ENCODE measurements around the gene HOXD10. TPM values are rescaled to one million over a fixed set of nuclear protein-coding genes. Genes with fewer than 3 reads are reported as not detected.

HOXD10 gene
- total RNA-seq, 2 donors from 2014 or later = not detected

DNA sequence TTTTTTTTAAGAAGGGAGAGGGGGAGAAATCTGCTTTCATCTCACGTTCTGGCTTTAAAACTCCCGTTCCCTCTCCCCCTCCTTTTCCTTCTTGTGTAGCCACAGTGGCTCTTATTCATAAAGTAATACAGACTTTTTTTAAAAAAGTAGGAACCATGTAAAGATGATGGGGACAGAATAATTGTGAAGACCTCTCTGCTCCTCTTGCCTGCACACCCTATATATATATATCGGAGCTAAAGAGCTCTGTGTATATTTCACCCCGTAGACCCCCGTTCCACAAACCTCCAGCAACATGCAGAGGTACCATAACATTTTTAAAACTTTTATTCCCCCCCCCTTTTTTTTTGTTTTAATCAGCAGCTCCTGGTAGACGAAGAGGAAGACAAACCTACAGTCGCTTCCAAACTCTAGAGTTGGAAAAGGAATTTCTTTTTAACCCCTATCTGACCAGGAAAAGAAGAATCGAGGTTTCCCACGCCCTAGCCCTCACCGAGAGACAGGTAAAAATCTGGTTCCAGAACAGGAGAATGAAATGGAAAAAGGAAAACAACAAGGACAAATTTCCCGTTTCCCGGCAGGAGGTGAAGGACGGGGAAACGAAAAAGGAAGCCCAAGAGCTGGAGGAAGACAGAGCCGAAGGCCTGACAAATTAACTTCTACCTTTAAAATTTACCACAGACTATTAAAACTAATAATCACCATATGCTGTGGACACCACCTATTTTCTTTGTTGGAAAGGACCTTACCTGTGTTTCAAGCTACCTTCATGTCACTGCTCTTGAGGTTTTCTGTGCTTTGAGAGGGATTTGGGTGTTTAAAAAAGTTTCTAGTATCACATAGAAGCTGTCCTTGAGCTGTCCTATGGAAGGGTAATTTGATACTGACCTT is 14.6 kb downstream of the HOXD10 start:
- ATAC-seq (no peak), DNase-seq (ENCODE audit: low spot score in 2 of 2) (no peak)
- H3K27ac Mint-ChIP-seq = peak overlapping the region in 1 of 2 donors; percentile 83
- H3K36me3 Mint-ChIP-seq = peaks cover 8 to 33% of the 10 kb centered on the region in 2 donors
- no peaks in the 10 kb centered on the region for H3K9me3 Mint-ChIP-seq

DNA sequence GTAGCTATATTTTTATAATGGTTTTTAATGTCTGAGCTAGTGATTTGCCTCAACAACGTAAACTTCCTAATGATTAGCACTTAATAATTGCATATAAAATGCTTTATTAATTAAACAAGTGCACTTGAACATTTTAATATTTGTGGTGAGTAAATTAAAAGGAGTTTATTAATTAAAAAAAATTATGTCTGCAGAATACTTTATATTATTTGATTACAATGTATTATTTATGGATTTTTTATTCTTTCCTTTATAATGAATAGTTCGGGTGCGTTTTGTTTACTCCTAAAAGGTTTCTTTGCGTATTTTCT is 15.2 kb downstream of the HOXD10 start:
- ATAC-seq (no peak), DNase-seq (ENCODE audit: low spot score in 2 of 2) (no peak)
- H3K36me3 Mint-ChIP-seq = peaks cover 8 to 33% of the 10 kb centered on the region in 2 donors
- no peak overlapping the region for H3K27ac Mint-ChIP-seq
- no peaks in the 10 kb centered on the region for H3K9me3 Mint-ChIP-seq

DNA sequence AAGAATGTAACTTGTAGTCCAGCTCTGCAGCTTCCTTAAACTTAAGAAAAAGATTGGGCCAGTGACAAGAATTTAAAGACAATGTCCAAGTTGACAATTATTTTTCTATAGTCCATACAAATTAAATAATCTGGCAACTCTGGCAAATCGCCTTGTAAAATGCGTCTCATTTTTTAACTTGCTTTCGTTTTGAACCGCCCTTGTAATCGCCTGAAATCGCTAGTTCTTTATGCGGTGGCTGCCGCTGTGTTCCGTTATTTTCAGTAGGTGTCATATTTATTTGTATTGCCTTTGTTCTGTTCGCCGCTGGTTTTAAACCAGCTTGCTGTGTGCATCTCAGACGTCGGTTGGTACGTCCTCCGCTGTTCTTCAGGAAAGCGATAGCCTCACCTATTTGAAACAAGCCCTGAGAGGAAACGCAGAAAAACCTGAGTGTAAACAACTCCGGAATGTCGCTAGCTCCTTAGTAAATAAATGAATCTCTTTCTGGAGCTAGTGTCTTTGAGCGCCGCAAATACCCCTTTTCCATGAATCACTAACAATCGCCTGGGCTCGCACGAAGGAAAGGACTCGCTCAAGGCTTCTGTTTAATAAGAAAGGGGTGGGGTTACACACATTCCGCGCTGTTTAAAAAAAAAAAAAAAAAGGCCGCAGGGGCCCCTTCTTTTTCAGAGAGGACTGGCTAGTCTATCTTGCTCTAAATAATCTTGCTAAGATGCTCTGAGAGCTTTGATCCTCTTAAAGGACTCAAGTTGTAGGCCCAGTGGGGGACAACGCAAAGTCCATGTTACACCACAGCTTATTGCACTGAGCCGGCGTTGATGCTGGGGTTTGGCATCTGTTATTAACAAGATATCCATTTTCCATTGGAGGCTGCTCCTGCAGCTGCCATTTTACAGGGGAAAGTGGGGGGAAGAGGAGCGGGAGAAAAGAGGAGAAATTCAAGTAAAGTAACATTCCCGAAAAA is 15.9 kb downstream of the HOXD10 start:
- Mint-ChIP-seq H3K9me3 (no peaks in the 10 kb centered on the region), H3K36me3 (peaks cover 8 to 34% of the 10 kb centered on the region in 2 donors), H3K27ac (no peak overlapping the region)
- DNase-seq (ENCODE audit: low spot score in 2 of 2) = no peak
- no peak for ATAC-seq

DNA sequence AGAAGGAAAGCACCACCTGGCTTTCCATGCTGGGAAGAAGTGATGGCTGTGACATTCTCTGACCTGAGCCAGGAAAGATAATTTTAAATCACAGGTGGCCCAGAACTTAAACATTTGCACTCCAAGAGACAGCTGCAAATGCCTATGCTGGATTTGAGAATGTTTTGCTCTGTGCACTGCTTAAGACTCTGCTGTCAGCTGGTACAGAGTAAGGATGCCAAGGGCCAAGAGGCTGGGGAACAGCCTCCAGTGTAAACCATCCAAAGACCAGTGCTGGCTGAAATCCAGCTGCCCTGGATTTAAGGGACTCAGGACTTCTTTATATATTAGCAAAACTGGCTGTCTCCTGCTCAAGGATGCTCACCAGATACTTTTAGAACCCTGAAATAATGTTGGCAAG is 16.8 kb downstream of the HOXD10 start:
- Mint-ChIP-seq H3K27ac (no peak overlapping the region), H3K36me3 (peaks cover 14 to 38% of the 10 kb centered on the region in 2 donors), H3K9me3 (peaks cover 0 to 2% of the 10 kb centered on the region in 2 donors)
- no peak for ATAC-seq
- no peak for DNase-seq (ENCODE audit: low spot score in 2 of 2)

DNA sequence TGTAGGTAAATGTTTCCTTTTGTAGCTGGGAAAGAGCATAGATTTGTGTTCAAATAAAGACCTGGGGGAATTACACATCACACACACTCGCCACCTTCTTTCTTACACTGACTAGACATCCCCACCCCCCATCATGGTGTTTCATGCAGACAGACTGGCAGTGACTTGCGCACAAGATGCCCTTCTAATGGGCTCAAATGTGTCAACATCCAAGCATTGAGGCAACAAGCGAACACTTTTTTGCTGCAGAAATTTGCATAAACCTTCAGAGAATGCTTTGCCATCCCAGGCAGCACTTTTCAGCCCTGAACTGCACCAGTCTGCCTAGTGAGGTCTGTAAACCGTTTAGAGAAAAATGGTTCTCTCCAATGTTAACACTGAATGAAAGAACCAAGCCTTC is 17.5 kb downstream of the HOXD10 start:
- H3K27ac Mint-ChIP-seq = no peak overlapping the region
- peaks cover 0 to 3% of the 10 kb centered on the region in 2 donors for H3K9me3 Mint-ChIP-seq
- DNase-seq (ENCODE audit: low spot score in 2 of 2) (no peak), ATAC-seq (no peak)
- peaks cover 21 to 44% of the 10 kb centered on the region in 2 donors for H3K36me3 Mint-ChIP-seq

DNA sequence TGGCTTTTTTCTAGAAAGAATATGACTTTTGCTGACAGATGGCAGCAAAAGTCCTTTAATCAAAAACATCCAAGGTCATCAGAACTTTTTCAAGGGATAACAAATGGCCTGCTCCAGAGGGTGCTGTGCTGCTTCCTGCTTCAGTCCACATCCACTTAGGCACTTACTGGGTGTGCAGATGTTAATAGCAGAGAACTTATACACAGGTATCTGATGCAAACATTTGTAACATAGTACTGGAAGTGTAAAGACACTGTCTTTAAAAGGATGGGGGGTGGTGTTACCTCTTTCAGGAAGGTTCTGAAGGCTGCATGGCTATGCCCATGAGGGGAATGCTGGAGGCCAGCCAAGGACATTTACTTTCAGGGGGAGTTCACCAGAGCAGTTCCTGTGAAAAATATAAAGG is 18.5 kb downstream of the HOXD10 start:
- ATAC-seq (no peak), DNase-seq (ENCODE audit: low spot score in 2 of 2) (no peak)
- Mint-ChIP-seq H3K27ac (no peak overlapping the region), H3K36me3 (peaks cover 24 to 47% of the 10 kb centered on the region in 2 donors), H3K9me3 (peaks cover 0 to 3% of the 10 kb centered on the region in 2 donors)

DNA sequence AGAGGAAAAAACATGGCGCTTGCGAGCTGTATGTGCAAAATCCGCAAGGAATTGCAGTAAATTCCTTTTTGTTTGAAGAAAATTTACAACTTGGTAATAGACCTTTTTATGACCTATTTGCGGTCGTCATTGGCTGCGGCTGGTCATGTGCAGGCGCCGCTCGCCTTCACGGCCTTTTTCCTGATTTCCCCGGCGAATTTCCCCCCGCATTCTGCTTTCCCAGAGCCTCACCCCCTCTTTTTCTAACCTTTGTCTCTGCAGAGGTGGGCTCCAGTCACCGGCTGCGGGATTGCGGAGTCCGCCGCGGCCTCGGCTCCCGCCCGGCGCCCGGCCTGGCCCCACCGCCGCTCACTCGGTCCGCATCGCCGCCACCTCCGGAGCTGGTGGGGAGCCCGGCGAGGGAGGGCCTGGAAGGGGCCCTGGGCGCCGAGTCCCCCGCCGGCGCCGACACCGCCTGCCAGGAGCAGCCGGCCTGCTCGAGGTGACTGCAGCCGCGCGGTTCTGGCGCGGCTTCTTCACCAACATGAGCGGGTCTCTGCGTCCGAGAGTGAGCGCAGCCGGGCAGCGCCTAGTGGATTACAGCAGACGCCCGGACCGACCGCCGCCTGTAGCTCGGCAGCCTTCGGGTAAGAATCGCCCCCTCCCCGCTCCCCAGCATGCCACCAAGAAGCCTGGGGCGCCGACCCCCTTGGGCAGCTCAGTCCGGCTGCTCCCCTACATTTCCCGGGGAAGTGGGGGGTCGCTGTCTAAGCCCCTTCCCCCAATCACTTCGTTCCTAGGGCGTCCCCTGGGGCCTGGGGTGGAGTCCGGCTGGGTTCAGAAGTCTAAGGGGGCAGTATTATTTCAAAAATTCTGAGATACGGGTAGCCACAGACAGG is 20.0 kb downstream of the HOXD10 start:
- Mint-ChIP-seq H3K9me3 (peaks cover 0 to 3% of the 10 kb centered on the region in 2 donors), H3K27ac (no peak overlapping the region), H3K36me3 (peaks cover 24 to 55% of the 10 kb centered on the region in 2 donors)
- ATAC-seq (no peak), DNase-seq (ENCODE audit: low spot score in 2 of 2) (no peak)

GRCh38 chr2:176137252-176137580 is 20.6 kb downstream of the HOXD10 start:
- Mint-ChIP-seq H3K27ac (no peak overlapping the region), H3K36me3 (peaks cover 24 to 55% of the 10 kb centered on the region in 2 donors), H3K9me3 (peaks cover 0 to 3% of the 10 kb centered on the region in 2 donors)
- no peak for ATAC-seq
- no peak for DNase-seq (ENCODE audit: low spot score in 2 of 2)

DNA sequence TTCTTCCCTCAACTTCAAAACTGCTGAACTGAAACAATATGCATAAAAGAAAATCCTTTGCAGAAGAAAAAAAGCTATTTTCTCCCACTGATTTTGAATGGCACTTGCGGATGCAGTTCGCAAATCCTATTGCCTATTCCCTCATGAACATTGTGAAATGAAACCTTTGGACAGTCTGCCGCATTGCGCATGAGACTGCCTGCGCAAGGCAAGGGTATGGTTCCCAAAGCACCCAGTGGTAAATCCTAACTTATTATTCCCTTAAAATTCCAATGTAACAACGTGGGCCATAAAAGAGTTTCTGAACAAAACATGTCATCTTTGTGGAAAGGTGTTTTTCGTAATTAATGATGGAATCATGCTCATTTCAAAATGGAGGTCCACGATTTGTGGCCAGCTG is 21.3 kb downstream of the HOXD10 start:
- peaks cover 0 to 3% of the 10 kb centered on the region in 2 donors for H3K9me3 Mint-ChIP-seq
- H3K36me3 Mint-ChIP-seq = peaks cover 24 to 48% of the 10 kb centered on the region in 2 donors

GRCh38 chr2:176138526-176138922 is 21.9 kb downstream of the HOXD10 start:
- ATAC-seq (no peak), DNase-seq (ENCODE audit: low spot score in 2 of 2) (no peak)
- peaks cover 0 to 3% of the 10 kb centered on the region in 2 donors for H3K9me3 Mint-ChIP-seq
- H3K27ac Mint-ChIP-seq = no peak overlapping the region
- peaks cover 24 to 46% of the 10 kb centered on the region in 2 donors for H3K36me3 Mint-ChIP-seq

More for the DNA sequence above, 21.3 kb downstream of the HOXD10 start:
- no peak overlapping the region for H3K27ac Mint-ChIP-seq
- ATAC-seq (no peak), DNase-seq (ENCODE audit: low spot score in 2 of 2) (no peak)

- Mint-ChIP-seq H3K36me3 (peaks cover 24 to 44% of the 10 kb centered on the region in 2 donors), H3K9me3 (peaks cover 0 to 3% of the 10 kb centered on the region in 2 donors), H3K27ac (peak overlapping the region in 1 of 2 donors; percentile 55)
- ATAC-seq (no peak), DNase-seq (ENCODE audit: low spot score in 2 of 2) (no peak)
These were observed 22.5 kb downstream of the HOXD10 start for GRCh38 chr2:176138923-176139660.

DNA sequence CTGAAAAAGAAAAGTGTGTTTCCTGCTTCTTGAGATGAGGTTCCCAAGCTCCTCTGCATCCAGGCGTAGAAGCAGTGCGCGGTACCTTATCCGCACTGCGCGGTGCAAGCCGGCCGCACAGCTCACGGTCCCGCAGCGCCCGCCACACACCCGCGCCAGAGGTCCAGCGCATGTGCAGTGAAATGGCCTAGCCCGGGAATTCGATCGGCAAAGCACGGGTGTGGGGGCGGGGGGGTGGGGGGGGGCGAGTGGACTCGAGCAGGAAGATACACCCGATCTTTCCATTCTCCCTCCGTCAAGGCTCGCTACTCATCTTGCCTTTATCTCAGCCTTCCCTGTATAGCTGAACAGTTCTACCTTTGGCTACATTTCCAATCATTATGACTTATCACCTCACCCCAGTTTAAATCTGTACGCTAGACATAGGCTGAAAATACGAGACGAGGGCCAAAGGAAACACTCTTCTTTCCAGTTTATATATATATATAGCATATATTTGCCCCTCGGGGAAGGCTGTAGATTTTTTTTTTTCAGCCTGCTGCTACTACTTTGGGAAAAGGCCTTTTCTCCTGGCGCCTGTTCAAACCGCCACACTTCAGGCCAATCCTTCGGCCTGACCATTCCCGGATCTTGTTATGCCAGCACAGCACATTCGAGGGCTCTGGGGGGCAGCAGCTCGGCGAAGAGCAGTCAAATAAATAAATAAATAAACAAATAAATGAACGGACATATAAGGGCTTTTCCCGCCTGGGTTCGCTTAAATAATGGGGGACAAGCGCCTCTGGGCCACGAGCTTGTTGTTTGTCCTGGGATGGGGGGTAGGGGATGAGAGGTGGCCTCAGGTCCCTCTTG is 23.3 kb downstream of the HOXD10 start:
- DNase-seq (ENCODE audit: low spot score in 2 of 2) (no peak), ATAC-seq (no peak)
- H3K27ac Mint-ChIP-seq = no peak overlapping the region
- H3K9me3 Mint-ChIP-seq = peaks cover 0 to 3% of the 10 kb centered on the region in 2 donors
- peaks cover 24 to 38% of the 10 kb centered on the region in 2 donors for H3K36me3 Mint-ChIP-seq

GRCh38 chr2:176140513-176141317 is 24.1 kb downstream of the HOXD10 start:
- Mint-ChIP-seq H3K27ac (peak overlapping the region in 1 of 2 donors; percentile 23), H3K36me3 (peaks cover 18 to 29% of the 10 kb centered on the region in 2 donors), H3K9me3 (peaks cover 0 to 3% of the 10 kb centered on the region in 2 donors)
- peak in 1 of 2 donors; percentile 83 for DNase-seq (ENCODE audit: low spot score in 2 of 2)
- ATAC-seq = peak; percentile 82 to 95

DNA sequence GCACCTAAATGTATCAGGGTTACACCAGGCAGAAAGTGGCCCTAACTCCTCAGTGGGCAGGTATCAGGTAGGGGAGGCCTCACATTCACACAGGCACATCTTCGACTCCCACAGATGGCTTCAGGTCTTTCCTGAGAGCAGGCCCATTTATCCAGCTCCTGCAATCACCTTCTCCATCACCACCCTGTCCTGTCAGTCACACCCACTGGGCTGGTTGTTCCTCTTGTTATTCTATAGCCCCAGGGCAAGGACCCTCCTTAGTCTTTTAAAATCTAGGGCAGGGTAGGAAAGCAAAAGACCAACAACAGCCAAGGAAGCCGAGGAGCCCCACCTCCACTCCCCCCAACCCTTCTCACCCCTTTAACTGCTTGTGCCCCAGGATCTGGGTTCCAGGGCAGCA is 25.7 kb downstream of the HOXD10 start:
- no peak overlapping the region for H3K27ac Mint-ChIP-seq
- no peak for DNase-seq (ENCODE audit: low spot score in 2 of 2)
- H3K9me3 Mint-ChIP-seq = peaks cover 0 to 3% of the 10 kb centered on the region in 2 donors
- ATAC-seq = no peak
- peaks cover 17 to 33% of the 10 kb centered on the region in 2 donors for H3K36me3 Mint-ChIP-seq
